HTR-8/SVneo (cell line): ENCODE data around the gene TASOR.

ENCODE experiments used
- DNase-seq: peaks from one replicate; pipeline ENCODE4 v3.0.0; 2011; ENCODE audit warnings: low spot score, mixed read lengths; ENCODE audit not compliant: insufficient read length
- FAIRE-seq: peaks from 2 replicates; lab custom pipeline; 2011; peaks lifted over from hg19 to GRCh38; lab: Jason Lieb, UNC

The TASOR gene

GRCh38 chr3:56691165-56692000 is 8.3 kb upstream of the TASOR start:
- DNase-seq (no peak), FAIRE-seq (no peak)

GRCh38 chr3:56689303-56689702 is 6.2 kb upstream of the TASOR start:
- no peak for FAIRE-seq
- no peak for DNase-seq

GRCh38 chr3:56688191-56688590 is 5.1 kb upstream of the TASOR start:
- FAIRE-seq, result peak; percentile 36
- DNase-seq, result no peak

- no peak for DNase-seq
- no peak for FAIRE-seq
Observed at GRCh38 chr3:56684029-56684428, 964 bp upstream of the TASOR start.

GRCh38 chr3:56682462-56683121 is 473 bp downstream of the TASOR start:
- peak; percentile 82 for FAIRE-seq
- peak; percentile 51 for DNase-seq

- DNase-seq, result no peak
- FAIRE-seq, result no peak
Observed at GRCh38 chr3:56681984-56682461, 1.0 kb downstream of the TASOR start.

GRCh38 chr3:56680054-56680580 is 2.9 kb downstream of the TASOR start:
- DNase-seq, result no peak
- no peak for FAIRE-seq

GRCh38 chr3:56677286-56677685 is 5.8 kb downstream of the TASOR start:
- DNase-seq, result no peak
- FAIRE-seq, result no peak

- DNase-seq (no peak), FAIRE-seq (no peak)
Observed at GRCh38 chr3:56673781-56674457, 9.1 kb downstream of the TASOR start.

- FAIRE-seq (no peak), DNase-seq (no peak)
Observed at GRCh38 chr3:56667973-56668579, 15.0 kb downstream of the TASOR start.

- no peak for FAIRE-seq
- no peak for DNase-seq
Observed at GRCh38 chr3:56664823-56665222, 18.2 kb downstream of the TASOR start.

GRCh38 chr3:56655709-56656108 is 27.4 kb downstream of the TASOR start:
- DNase-seq (no peak), FAIRE-seq (no peak)

- DNase-seq, result no peak
- no peak for FAIRE-seq
Observed at GRCh38 chr3:56654460-56654859, 28.6 kb downstream of the TASOR start.

GRCh38 chr3:56645407-56645806 is 37.7 kb downstream of the TASOR start:
- FAIRE-seq (no peak), DNase-seq (no peak)

GRCh38 chr3:56633602-56634535 is 49.2 kb downstream of the TASOR start:
- DNase-seq, result no peak
- FAIRE-seq, result no peak
